Esophagus muscularis mucosa (tissue), 4 donors: Measurements from ENCODE around the gene VCL. TPM values are rescaled to one million over a fixed set of nuclear protein-coding genes. Genes with fewer than 3 reads are reported as not detected.

Source experiments
- DNase-seq: peaks from one replicate; pipeline ENCODE4 v3.0.0-alpha.2; 2017; ENCODE audit errors: extremely low spot score
- H3K27ac ChIP-seq, 4 donors: fragments of 200-600 bp; sonication (generic); replicated peaks in 1 of 4; 1 replicate in 3 of 4; 2 replicates in 1 of 4; pipeline ENCODE4 v1.5.1; 2016 to 2019; ENCODE audit warnings: mild to moderate bottlenecking in 1 of 4
- H3K27me3 ChIP-seq, 4 donors: fragments of 200-600 bp; sonication (generic); one replicate each; pipeline versions ENCODE4 v1.5.1 to v1.6.0; 2016 to 2019
- H3K36me3 ChIP-seq, 4 donors: fragments of 200-600 bp; sonication (generic); one replicate each; pipeline ENCODE4 v1.5.1; 2016 to 2019
- H3K4me1 ChIP-seq, 4 donors: fragments of 200-600 bp; sonication (generic); one replicate each; pipeline ENCODE4 v1.5.1; 2016 to 2019
- H3K4me3 ChIP-seq, 4 donors: fragments of 200-600 bp; sonication (generic); 1 replicate in 2 of 4; 2 replicates in 2 of 4; pipeline ENCODE4 v1.5.1; 2016 to 2019; ENCODE audit warnings: mild to moderate bottlenecking in 4 of 4, moderate library complexity in 1 of 4
- H3K9me3 ChIP-seq, 4 donors: fragments of 200-600 bp; sonication (generic); 1 replicate in 3 of 4; 2 replicates in 1 of 4; pipeline ENCODE4 v1.5.1; 2016 to 2019
- CTCF ChIP-seq, 3 experiments: fragments of 200-600 bp in 2 of 3; fragments of 450-650 bp in 1 of 3; sonication (generic) in 2 of 3; IDR thresholded peaks; one replicate each; pipeline ENCODE4 v1.5.1; 2017 to 2019; ENCODE audit warnings: antibody characterized with exemption in 3 of 3, mild to moderate bottlenecking in 2 of 3, moderate library complexity in 1 of 3
- EP300 ChIP-seq: sonication (generic); formaldehyde crosslinking; IDR thresholded peaks from one replicate; pipeline ENCODE4 v1.6.1; 2017; ENCODE audit warnings: antibody characterized with exemption
- POLR2A ChIP-seq: fragments of 450-650 bp; IDR thresholded peaks from one replicate; pipeline ENCODE4 v1.6.1; 2017; ENCODE audit warnings: antibody characterized with exemption, moderate library complexity, mild to moderate bottlenecking, low read depth
- POLR2AphosphoS5 ChIP-seq, 2 donors: sonication (generic); formaldehyde crosslinking; IDR thresholded peaks; one replicate each; pipeline ENCODE4 v1.6.1; 2017; ENCODE audit warnings: antibody characterized with exemption in 2 of 2
- WGBS: methylation state at CpG from one replicate; pipeline ENCODE4 v1.1.5; 2018; 5-methylcytosine and 5-hydroxymethylcytosine counted together
- intact Hi-C: fragments of 100-400 bp; cut with DNase I; formaldehyde crosslinking; loops from one replicate; pipeline ENCODE4 v1.15.1; 2023
- total RNA-seq, 4 donors: library from RNA; depleted of rRNA; stranded (reverse); fragments of >200 nt; gene quantifications; one replicate each; pipeline versions ENCODE4 v1.1.0 to v1.2.1, GENCODE V29; 2016

VCL gene
- total RNA-seq, 4 donors from 2014 or later = 412 to 555 (median 448) TPM

GRCh38 chr10:74163319-74164068, 165.6 kb downstream of the VCL start:
- WGBS = 71% methylated on average over 3 of the region's 3 CpGs
- intact Hi-C loops = no loop called here
- no peak for TF ChIP-seq CTCF (IDR thresholded peaks at IDR 0.05)
- no peak for TF ChIP-seq POLR2A
- no peak for TF ChIP-seq POLR2AphosphoS5 (IDR thresholded peaks at IDR 0.05)
- TF ChIP-seq EP300 = no peak

DNA sequence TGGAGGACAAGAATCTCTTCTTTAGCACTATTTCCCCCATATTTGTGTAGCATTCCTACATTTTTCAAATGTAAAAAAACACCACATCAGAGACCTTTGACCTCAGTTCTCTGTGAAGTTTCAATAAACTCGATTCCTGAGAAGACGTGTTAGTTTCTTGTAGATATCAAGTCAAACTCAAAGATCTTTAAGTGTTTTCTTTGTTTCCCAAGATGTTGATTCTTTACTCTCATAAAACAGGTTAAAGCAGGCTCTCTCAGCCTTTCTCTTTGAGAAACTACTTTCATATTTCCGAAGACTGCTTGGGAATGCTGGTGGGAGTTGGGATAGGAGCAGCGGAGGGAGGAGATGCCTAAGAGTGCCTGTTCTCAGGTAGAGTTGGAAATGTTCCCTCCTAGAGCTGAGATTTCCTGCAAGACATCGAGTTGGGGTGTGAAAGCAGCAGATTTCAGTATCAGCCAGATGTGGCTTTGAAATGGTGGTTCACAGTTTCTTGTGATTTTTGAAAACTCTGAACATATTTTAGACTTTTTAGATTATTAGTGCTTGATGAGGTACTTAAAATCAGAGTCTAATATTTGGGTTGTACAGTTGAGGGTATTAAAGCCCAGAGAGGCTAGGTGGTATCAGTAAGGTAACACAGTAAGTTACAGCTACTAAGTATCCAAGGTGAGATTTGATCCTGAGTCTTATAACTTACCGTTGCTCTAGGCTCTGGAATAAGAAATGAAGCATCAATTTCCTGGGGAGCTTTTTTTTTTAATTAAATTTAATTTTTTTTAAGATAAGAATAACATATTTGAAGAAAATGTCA, 167.0 kb downstream of the VCL start:
- 76% methylated on average over 6 of the region's 6 CpGs for WGBS
- no peaks in the 10 kb centered on the region for H3K36me3 ChIP-seq
- no peak overlapping the region for H3K27ac ChIP-seq
- H3K27me3 ChIP-seq = no peaks in the 10 kb centered on the region
- intact Hi-C loops = no loop called here
- TF ChIP-seq EP300 (no peak), POLR2AphosphoS5 (IDR thresholded peaks at IDR 0.05) (no peak), CTCF (IDR thresholded peaks at IDR 0.05) (no peak), POLR2A (no peak)
- H3K4me3 ChIP-seq = no peak overlapping the region
- peaks cover 0 to 11% (median 0%) of the 10 kb centered on the region in 4 donors for H3K4me1 ChIP-seq
- DNase-seq = no peak
- H3K9me3 ChIP-seq = no peaks in the 10 kb centered on the region

More at GRCh38 chr10:74163319-74164068, 165.6 kb downstream of the VCL start:
- H3K4me3 ChIP-seq = no peak overlapping the region
- DNase-seq = no peak
- H3K36me3 ChIP-seq = no peaks in the 10 kb centered on the region
- no peak overlapping the region for H3K27ac ChIP-seq
- H3K27me3 ChIP-seq = no peaks in the 10 kb centered on the region
- peaks cover 0 to 4% (median 0%) of the 10 kb centered on the region in 4 donors for H3K4me1 ChIP-seq
- H3K9me3 ChIP-seq = no peaks in the 10 kb centered on the region

GRCh38 chr10:74165530-74165901, 167.6 kb downstream of the VCL start:
- 51% methylated on average over 2 of the region's 2 CpGs for WGBS
- Histone ChIP-seq H3K27ac (no peak overlapping the region), H3K36me3 (no peaks in the 10 kb centered on the region), H3K27me3 (no peaks in the 10 kb centered on the region), H3K4me3 (no peak overlapping the region), H3K9me3 (no peaks in the 10 kb centered on the region), H3K4me1 (peaks cover 0 to 11% (median 0%) of the 10 kb centered on the region in 4 donors)
- TF ChIP-seq EP300 (no peak), CTCF (IDR thresholded peaks at IDR 0.05) (no peak), POLR2A (no peak), POLR2AphosphoS5 (IDR thresholded peaks at IDR 0.05) (no peak)
- intact Hi-C loops = no loop called here
- DNase-seq = no peak

GRCh38 chr10:74167443-74167842, 169.5 kb downstream of the VCL start:
- H3K4me3 ChIP-seq = no peak overlapping the region
- no peaks in the 10 kb centered on the region for H3K36me3 ChIP-seq
- 67% methylated on average over 1 of the region's 1 CpG for WGBS
- no peak overlapping the region for H3K27ac ChIP-seq
- no peaks in the 10 kb centered on the region for H3K9me3 ChIP-seq
- DNase-seq = no peak
- H3K27me3 ChIP-seq = no peaks in the 10 kb centered on the region
- H3K4me1 ChIP-seq = peaks cover 0 to 11% (median 0%) of the 10 kb centered on the region in 4 donors
- TF ChIP-seq POLR2A (no peak), POLR2AphosphoS5 (IDR thresholded peaks at IDR 0.05) (no peak), EP300 (no peak)
- intact Hi-C loops = no loop called here

Other genes starting within 250 kb of the VCL start
- gene CHCHD1, start 216.1 kb upstream of the VCL start, total RNA-seq = 10 to 100 TPM; 14.9 to 32.0 (median 25.6) TPM
- 100 to 1,000 TPM in 3 of 4 donors, 10 to 100 TPM in 1; 66.4 to 123 (median 107) TPM for gene ZSWIM8, start 212.5 kb upstream of the VCL start, total RNA-seq
- gene NDST2, start 186.5 kb upstream of the VCL start, total RNA-seq = 10 to 100 TPM; 26.8 to 38.3 (median 31.1) TPM
- gene CAMK2G, start 123.6 kb upstream of the VCL start, total RNA-seq = 100 to 1,000 TPM in 3 of 4 donors, 10 to 100 TPM in 1; 96.4 to 201 (median 159) TPM
- 10 to 100 TPM in 1 of 4 donors, 1 to 10 TPM in 3; 4.2 to 38.3 (median 6.9) TPM for gene PLAU, start 87.0 kb upstream of the VCL start, total RNA-seq
- gene AP3M1, start 152.7 kb downstream of the VCL start, total RNA-seq = 10 to 100 TPM; 26.5 to 36.4 (median 31.4) TPM
- 10 to 100 TPM; 20.2 to 23.3 (median 21.2) TPM for gene ADK, start 153.1 kb downstream of the VCL start, total RNA-seq